ENCODE results near the gene LYRM4.

LYRM4 gene

DNA sequence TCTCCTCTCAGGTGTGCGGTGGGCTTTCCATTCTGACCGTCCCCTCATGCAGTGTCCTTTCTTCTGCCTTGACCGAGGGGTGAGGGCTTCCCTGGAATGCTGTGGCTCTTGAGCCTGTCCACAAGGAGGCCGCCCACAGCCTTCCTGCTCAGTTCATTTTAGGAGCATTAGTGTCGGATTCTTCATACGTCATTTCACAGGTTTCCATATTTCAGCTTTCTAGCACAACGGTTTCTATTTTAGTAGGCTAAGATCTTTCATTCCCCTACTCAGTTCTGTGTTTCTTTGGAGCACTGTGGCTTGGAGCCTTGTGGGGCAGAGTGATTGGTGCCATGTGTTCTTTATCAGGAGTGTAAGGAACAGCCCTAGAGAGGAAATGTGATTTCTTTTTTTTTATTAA lies 170.1 kb downstream of the LYRM4 start:
- no CpG with 5 or more reads among the region's 7 CpGs for WGBS (ENCODE audit: extremely low coverage, insufficient coverage, insufficient read length)
- Histone ChIP-seq H3K4me2 (ENCODE audit: low read length) (no peak overlapping the region), H3K18ac (ENCODE audit: low read length) (no peak overlapping the region), H3K9ac (ENCODE audit: low read length) (no peak overlapping the region), H3K23ac (ENCODE audit: low read length) (no peak overlapping the region), H4K91ac (ENCODE audit: low read depth, low read length) (no peak overlapping the region), H2AFZ (ENCODE audit: insufficient read depth, low read length, poor library complexity) (no peak overlapping the region), H3K4ac (ENCODE audit: low read depth, low read length) (no peak overlapping the region), H3K36me3 (ENCODE audit: control insufficient read depth in 1 of 2, insufficient read depth in 2 of 2, low read length in 2 of 2) (no peaks in the 10 kb centered on the region), H3K9me3 (ENCODE audit: insufficient read depth, low read depth, low read length) (peaks cover 6% of the 10 kb centered on the region), H2BK5ac (ENCODE audit: low read depth, low read length, poor library complexity) (no peak overlapping the region), H2BK12ac (ENCODE audit: low read length) (no peak overlapping the region), H3K4me3 (ENCODE audit: low read depth, low read length) (no peak overlapping the region), H2AK5ac (ENCODE audit: low read length) (no peak overlapping the region), H3K14ac (ENCODE audit: low read length) (no peak overlapping the region), H4K8ac (ENCODE audit: low read depth, low read length) (no peak overlapping the region), H3K27ac (ENCODE audit: low read depth, low read length) (no peak overlapping the region), H3K79me2 (ENCODE audit: control insufficient read depth, insufficient read depth, low read length, poor library complexity) (no peaks in the 10 kb centered on the region), H4K12ac (ENCODE audit: low read depth, low read length) (no peak overlapping the region), H3K4me1 (ENCODE audit: control insufficient read depth in 1 of 2, insufficient read depth in 2 of 2, low read length in 2 of 2) (peaks cover 4 to 7% of the 10 kb centered on the region in 2 experiments), H3K79me1 (ENCODE audit: low read length) (no peaks in the 10 kb centered on the region), H3K27me3 (ENCODE audit: insufficient read depth, low read length) (peaks cover 13% of the 10 kb centered on the region), H2BK120ac (ENCODE audit: insufficient read depth, low read length, poor library complexity) (no peak overlapping the region)
- peak in 1 of 2 donors; percentile 41 for DNase-seq

DNA sequence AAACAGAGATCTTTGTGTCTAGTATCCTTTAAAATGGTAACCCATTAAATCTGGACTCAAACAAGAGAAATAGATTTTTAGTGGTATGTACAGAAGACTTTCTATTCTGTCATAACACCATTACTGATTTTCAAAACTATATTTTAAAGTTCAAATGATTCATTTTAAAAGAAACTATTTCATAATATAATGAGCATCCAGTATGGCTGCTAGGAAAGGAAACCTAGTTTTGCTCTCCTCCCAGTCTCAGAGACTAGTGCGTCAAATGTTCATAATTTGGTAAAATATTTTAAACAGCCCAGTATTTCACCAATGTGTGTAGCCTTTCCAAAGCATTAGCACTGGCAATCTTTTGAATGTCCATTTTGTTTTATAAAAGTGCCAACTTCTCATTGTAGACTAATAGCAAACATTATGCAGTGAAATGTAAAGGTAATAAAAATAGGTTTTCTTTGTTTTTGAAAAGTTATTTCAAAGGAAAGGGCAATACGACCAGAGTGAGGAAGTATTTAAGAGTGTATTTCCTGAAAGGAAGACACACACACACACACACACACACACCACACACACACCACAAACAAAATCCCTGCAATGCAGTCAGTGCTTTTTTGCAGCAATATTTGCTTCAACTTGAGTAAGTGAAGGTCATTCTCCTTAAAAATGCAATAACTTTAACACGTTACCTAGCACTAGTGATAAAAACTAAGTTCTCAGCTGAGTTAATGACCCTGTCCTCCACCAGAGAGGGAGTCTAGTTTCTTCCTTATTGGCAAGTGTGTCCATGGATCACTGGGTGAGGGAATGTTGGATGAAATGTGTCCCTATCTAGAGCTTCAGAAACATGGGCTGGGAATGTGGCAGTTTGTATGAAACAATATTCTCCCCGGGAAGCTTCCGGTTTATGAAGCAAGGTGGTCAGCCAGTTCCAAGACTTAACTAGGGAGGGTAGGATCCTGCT lies 171.0 kb downstream of the LYRM4 start:
- H2AK5ac ChIP-seq (ENCODE audit: low read length): no peak overlapping the region
- H3K14ac ChIP-seq (ENCODE audit: low read length): no peak overlapping the region
- no CpG with 5 or more reads among the region's 5 CpGs for WGBS (ENCODE audit: extremely low coverage, insufficient coverage, insufficient read length)

DNA sequence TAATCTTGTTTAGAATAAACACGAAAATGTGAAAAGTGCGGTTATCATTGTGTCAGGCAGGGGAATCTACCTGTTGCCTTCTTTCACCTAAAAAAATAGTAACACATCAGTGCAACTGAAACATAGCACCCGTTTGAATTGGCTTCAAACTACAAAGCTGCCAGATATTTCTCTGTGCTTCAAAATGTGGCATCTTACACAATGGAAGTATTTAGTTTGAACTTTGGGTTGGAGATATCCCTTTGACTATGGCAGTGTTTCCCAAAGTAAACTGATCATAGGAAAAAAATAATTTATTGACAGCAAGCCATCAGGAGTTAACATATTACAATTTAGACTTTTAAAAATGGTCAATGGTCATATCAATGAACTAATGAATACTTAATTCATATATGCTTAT lies 172.0 kb downstream of the LYRM4 start:
- Histone ChIP-seq H3K4me2 (ENCODE audit: low read length) (no peak overlapping the region), H3K18ac (ENCODE audit: low read length) (no peak overlapping the region), H3K23ac (ENCODE audit: low read length) (no peak overlapping the region), H3K27me3 (ENCODE audit: insufficient read depth, low read length) (peaks cover 29% of the 10 kb centered on the region), H3K36me3 (ENCODE audit: control insufficient read depth in 1 of 2, insufficient read depth in 2 of 2, low read length in 2 of 2) (no peaks in the 10 kb centered on the region), H4K12ac (ENCODE audit: low read depth, low read length) (no peak overlapping the region), H2AFZ (ENCODE audit: insufficient read depth, low read length, poor library complexity) (no peak overlapping the region), H2BK12ac (ENCODE audit: low read length) (no peak overlapping the region), H4K8ac (ENCODE audit: low read depth, low read length) (no peak overlapping the region), H2BK5ac (ENCODE audit: low read depth, low read length, poor library complexity) (no peak overlapping the region), H3K79me2 (ENCODE audit: control insufficient read depth, insufficient read depth, low read length, poor library complexity) (peaks cover 2% of the 10 kb centered on the region), H3K4me1 (ENCODE audit: control insufficient read depth in 1 of 2, insufficient read depth in 2 of 2, low read length in 2 of 2) (peaks cover 11 to 18% of the 10 kb centered on the region in 2 experiments), H3K27ac (ENCODE audit: low read depth, low read length) (no peak overlapping the region), H2BK120ac (ENCODE audit: insufficient read depth, low read length, poor library complexity) (no peak overlapping the region), H3K14ac (ENCODE audit: low read length) (no peak overlapping the region), H3K79me1 (ENCODE audit: low read length) (peaks cover 10% of the 10 kb centered on the region), H3K9me3 (ENCODE audit: insufficient read depth, low read depth, low read length) (peaks cover 6% of the 10 kb centered on the region), H4K91ac (ENCODE audit: low read depth, low read length) (no peak overlapping the region), H3K4me3 (ENCODE audit: low read depth, low read length) (no peak overlapping the region), H3K4ac (ENCODE audit: low read depth, low read length) (no peak overlapping the region), H2AK5ac (ENCODE audit: low read length) (no peak overlapping the region), H3K9ac (ENCODE audit: low read length) (no peak overlapping the region)
- DNase-seq: no peak
- WGBS (ENCODE audit: extremely low coverage, insufficient coverage, insufficient read length): no CpG with 5 or more reads among the region's 3 CpGs

More for the DNA sequence above, 171.0 kb downstream of the LYRM4 start:
- no peak overlapping the region for H3K27ac ChIP-seq (ENCODE audit: low read depth, low read length)
- no peak overlapping the region for H3K4me2 ChIP-seq (ENCODE audit: low read length)
- H3K27me3 ChIP-seq (ENCODE audit: insufficient read depth, low read length): peaks cover 22% of the 10 kb centered on the region
- DNase-seq: no peak
- H3K79me1 ChIP-seq (ENCODE audit: low read length): peaks cover 4% of the 10 kb centered on the region
- no peak overlapping the region for H3K23ac ChIP-seq (ENCODE audit: low read length)
- no peak overlapping the region for H2BK120ac ChIP-seq (ENCODE audit: insufficient read depth, low read length, poor library complexity)
- no peak overlapping the region for H4K12ac ChIP-seq (ENCODE audit: low read depth, low read length)
- no peak overlapping the region for H3K18ac ChIP-seq (ENCODE audit: low read length)
- H2BK5ac ChIP-seq (ENCODE audit: low read depth, low read length, poor library complexity): no peak overlapping the region
- H3K36me3 ChIP-seq (ENCODE audit: control insufficient read depth in 1 of 2, insufficient read depth in 2 of 2, low read length in 2 of 2): no peaks in the 10 kb centered on the region
- H3K4me3 ChIP-seq (ENCODE audit: low read depth, low read length): no peak overlapping the region
- peaks cover 6% of the 10 kb centered on the region for H3K9me3 ChIP-seq (ENCODE audit: insufficient read depth, low read depth, low read length)
- no peak overlapping the region for H4K8ac ChIP-seq (ENCODE audit: low read depth, low read length)
- no peak overlapping the region for H2AFZ ChIP-seq (ENCODE audit: insufficient read depth, low read length, poor library complexity)
- H3K9ac ChIP-seq (ENCODE audit: low read length): no peak overlapping the region
- no peaks in the 10 kb centered on the region for H3K79me2 ChIP-seq (ENCODE audit: control insufficient read depth, insufficient read depth, low read length, poor library complexity)
- H4K91ac ChIP-seq (ENCODE audit: low read depth, low read length): no peak overlapping the region
- H2BK12ac ChIP-seq (ENCODE audit: low read length): no peak overlapping the region
- peaks cover 9 to 12% of the 10 kb centered on the region in 2 experiments for H3K4me1 ChIP-seq (ENCODE audit: control insufficient read depth in 1 of 2, insufficient read depth in 2 of 2, low read length in 2 of 2)
- no peak overlapping the region for H3K4ac ChIP-seq (ENCODE audit: low read depth, low read length)

DNA sequence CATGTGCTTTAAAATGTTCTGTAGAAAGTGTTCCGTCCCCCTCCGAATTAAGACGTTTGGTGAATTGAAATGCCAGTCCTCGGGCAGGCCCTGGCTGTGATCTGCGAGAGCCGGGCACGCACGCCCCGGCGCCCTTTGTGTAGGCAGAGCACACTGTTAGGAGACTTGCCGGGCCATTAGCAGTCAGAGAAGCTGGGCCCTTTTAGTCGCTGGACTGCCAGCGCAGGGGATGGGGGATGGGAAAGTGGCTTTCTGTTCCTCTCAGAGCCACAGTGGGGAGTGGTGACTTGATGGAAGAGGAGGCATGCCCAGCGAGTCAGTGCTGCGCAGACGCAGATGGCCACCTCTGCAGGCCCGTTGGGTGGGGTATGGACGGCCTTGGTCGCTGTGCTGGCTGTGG lies 173.4 kb downstream of the LYRM4 start:
- Histone ChIP-seq H2BK12ac (ENCODE audit: low read length) (no peak overlapping the region), H3K4me1 (ENCODE audit: control insufficient read depth in 1 of 2, insufficient read depth in 2 of 2, low read length in 2 of 2) (peaks cover 17 to 24% of the 10 kb centered on the region in 2 experiments), H3K4me3 (ENCODE audit: low read depth, low read length) (no peak overlapping the region), H3K9me3 (ENCODE audit: insufficient read depth, low read depth, low read length) (peaks cover 6% of the 10 kb centered on the region), H3K27me3 (ENCODE audit: insufficient read depth, low read length) (peaks cover 29% of the 10 kb centered on the region), H3K79me1 (ENCODE audit: low read length) (peaks cover 10% of the 10 kb centered on the region), H3K18ac (ENCODE audit: low read length) (no peak overlapping the region), H4K91ac (ENCODE audit: low read depth, low read length) (no peak overlapping the region), H3K27ac (ENCODE audit: low read depth, low read length) (no peak overlapping the region), H4K12ac (ENCODE audit: low read depth, low read length) (no peak overlapping the region), H3K4ac (ENCODE audit: low read depth, low read length) (no peak overlapping the region), H3K23ac (ENCODE audit: low read length) (no peak overlapping the region), H3K4me2 (ENCODE audit: low read length) (no peak overlapping the region), H2BK120ac (ENCODE audit: insufficient read depth, low read length, poor library complexity) (no peak overlapping the region), H3K14ac (ENCODE audit: low read length) (no peak overlapping the region), H2AFZ (ENCODE audit: insufficient read depth, low read length, poor library complexity) (no peak overlapping the region), H2AK5ac (ENCODE audit: low read length) (no peak overlapping the region), H2BK5ac (ENCODE audit: low read depth, low read length, poor library complexity) (no peak overlapping the region), H3K9ac (ENCODE audit: low read length) (no peak overlapping the region), H4K8ac (ENCODE audit: low read depth, low read length) (no peak overlapping the region), H3K79me2 (ENCODE audit: control insufficient read depth, insufficient read depth, low read length, poor library complexity) (peaks cover 2% of the 10 kb centered on the region), H3K36me3 (ENCODE audit: control insufficient read depth in 1 of 2, insufficient read depth in 2 of 2, low read length in 2 of 2) (no peaks in the 10 kb centered on the region)
- no CpG with 5 or more reads among the region's 19 CpGs for WGBS (ENCODE audit: extremely low coverage, insufficient coverage, insufficient read length)
- DNase-seq: no peak

Data from trophoblast cell (in vitro differentiated cells and primary cell).